Stimulated activated naive CD8-positive, alpha-beta T cell treated with anti-CD3 and anti-CD28 coated beads, Interleukin-15, amount 100 ng/mL, for 72 hours (primary cell): ENCODE results near the gene SH3GL1.

Experiments
- ATAC-seq: fragments of 150-1000 bp; cut with Tn5 transposase; 2 replicates; pipeline ENCODE4 v1.10.0; 2021; ENCODE audit warnings: mild to moderate bottlenecking, moderate library complexity
- DNase-seq, 2 donors: peaks; one replicate each; pipeline ENCODE4 v3.0.0; 2021 to 2022
- H3K27ac Mint-ChIP-seq, 2 donors: one replicate each; pipeline ENCODE4 v1.8.0; 2022; ENCODE audit warnings: mild to moderate bottlenecking in 2 of 2, mixed read lengths in 2 of 2, moderate library complexity in 2 of 2
- H3K27me3 Mint-ChIP-seq: one replicate; pipeline ENCODE4 v1.8.0; 2022; ENCODE audit warnings: mixed read lengths
- H3K4me1 Mint-ChIP-seq: one replicate; pipeline ENCODE4 v1.8.0; 2022; ENCODE audit warnings: mild to moderate bottlenecking, mixed read lengths
- H3K4me3 Mint-ChIP-seq, 2 donors: one replicate each; pipeline ENCODE4 v1.8.0; 2022; ENCODE audit warnings: mild to moderate bottlenecking in 2 of 2, mixed read lengths in 2 of 2, moderate library complexity in 1 of 2
- H3K9me3 Mint-ChIP-seq, 2 donors: one replicate each; pipeline ENCODE4 v1.8.0; 2022; ENCODE audit warnings: mixed read lengths in 2 of 2

Gene SH3GL1

GRCh38 chr19:4441994-4442818, 41.9 kb upstream of the SH3GL1 start:
- Mint-ChIP-seq H3K4me1 (peaks cover 9% of the 10 kb centered on the region), H3K27me3 (no peaks in the 10 kb centered on the region), H3K4me3 (peak overlapping the region in 1 of 2 donors; percentile 20), H3K9me3 (no peaks in the 10 kb centered on the region), H3K27ac (peak overlapping the region in 1 of 2 donors; percentile 95)
- ATAC-seq (peak; percentile 6), DNase-seq (no peak)

GRCh38 chr19:4439243-4439642, 38.9 kb upstream of the SH3GL1 start:
- Mint-ChIP-seq H3K9me3 (no peaks in the 10 kb centered on the region), H3K4me3 (no peak overlapping the region), H3K4me1 (peaks cover 9% of the 10 kb centered on the region), H3K27ac (peak overlapping the region in 1 of 2 donors; percentile 74), H3K27me3 (no peaks in the 10 kb centered on the region)
- ATAC-seq: no peak
- DNase-seq: no peak

GRCh38 chr19:4437103-4437502, 36.8 kb upstream of the SH3GL1 start:
- ATAC-seq: no peak
- Mint-ChIP-seq H3K27me3 (no peaks in the 10 kb centered on the region), H3K4me3 (no peak overlapping the region), H3K4me1 (peaks cover 3% of the 10 kb centered on the region), H3K9me3 (no peaks in the 10 kb centered on the region), H3K27ac (peak overlapping the region in 1 of 2 donors; percentile 42)
- DNase-seq: no peak

GRCh38 chr19:4436231-4436630, 35.9 kb upstream of the SH3GL1 start:
- H3K4me1 Mint-ChIP-seq: no peaks in the 10 kb centered on the region
- ATAC-seq (no peak), DNase-seq (no peak)
- H3K9me3 Mint-ChIP-seq: no peaks in the 10 kb centered on the region
- H3K27me3 Mint-ChIP-seq: no peaks in the 10 kb centered on the region
- H3K27ac Mint-ChIP-seq: peak overlapping the region in 1 of 2 donors; percentile 76
- no peak overlapping the region for H3K4me3 Mint-ChIP-seq

GRCh38 chr19:4434391-4434790, 34.0 kb upstream of the SH3GL1 start:
- no peaks in the 10 kb centered on the region for H3K4me1 Mint-ChIP-seq
- H3K9me3 Mint-ChIP-seq: no peaks in the 10 kb centered on the region
- ATAC-seq (no peak), DNase-seq (no peak)
- H3K27me3 Mint-ChIP-seq: no peaks in the 10 kb centered on the region
- no peak overlapping the region for H3K4me3 Mint-ChIP-seq
- H3K27ac Mint-ChIP-seq: peak overlapping the region in 1 of 2 donors; percentile 8

GRCh38 chr19:4432918-4433506, 32.7 kb upstream of the SH3GL1 start:
- Mint-ChIP-seq H3K27ac (no peak overlapping the region), H3K9me3 (no peaks in the 10 kb centered on the region), H3K4me3 (no peak overlapping the region), H3K4me1 (no peaks in the 10 kb centered on the region), H3K27me3 (no peaks in the 10 kb centered on the region)
- ATAC-seq (no peak), DNase-seq (no peak)

- no peak for DNase-seq
- Mint-ChIP-seq H3K9me3 (no peaks in the 10 kb centered on the region), H3K4me3 (no peak overlapping the region), H3K27me3 (no peaks in the 10 kb centered on the region), H3K4me1 (no peaks in the 10 kb centered on the region), H3K27ac (no peak overlapping the region)
- no peak for ATAC-seq
Measured at GRCh38 chr19:4431808-4432674, 31.7 kb upstream of the SH3GL1 start.

GRCh38 chr19:4431296-4431695, 30.9 kb upstream of the SH3GL1 start:
- DNase-seq (no peak), ATAC-seq (no peak)
- H3K9me3 Mint-ChIP-seq: no peaks in the 10 kb centered on the region
- no peak overlapping the region for H3K4me3 Mint-ChIP-seq
- H3K27ac Mint-ChIP-seq: no peak overlapping the region
- H3K27me3 Mint-ChIP-seq: no peaks in the 10 kb centered on the region
- no peaks in the 10 kb centered on the region for H3K4me1 Mint-ChIP-seq

- peak overlapping the region in 1 of 2 donors; percentile 66 for H3K27ac Mint-ChIP-seq
- H3K4me3 Mint-ChIP-seq: no peak overlapping the region
Measured at GRCh38 chr19:4430760-4431159, 30.4 kb upstream of the SH3GL1 start.

GRCh38 chr19:4429771-4430171, 29.4 kb upstream of the SH3GL1 start:
- H3K27ac Mint-ChIP-seq: no peak overlapping the region
- H3K4me3 Mint-ChIP-seq: no peak overlapping the region
- H3K9me3 Mint-ChIP-seq: no peaks in the 10 kb centered on the region
- H3K4me1 Mint-ChIP-seq: no peaks in the 10 kb centered on the region
- DNase-seq (no peak), ATAC-seq (no peak)
- no peaks in the 10 kb centered on the region for H3K27me3 Mint-ChIP-seq

More at GRCh38 chr19:4430760-4431159, 30.4 kb upstream of the SH3GL1 start:
- Mint-ChIP-seq H3K27me3 (no peaks in the 10 kb centered on the region), H3K9me3 (no peaks in the 10 kb centered on the region), H3K4me1 (no peaks in the 10 kb centered on the region)
- no peak for ATAC-seq
- DNase-seq: no peak

GRCh38 chr19:4429256-4429655, 28.9 kb upstream of the SH3GL1 start:
- H3K27me3 Mint-ChIP-seq: no peaks in the 10 kb centered on the region
- DNase-seq: no peak
- H3K4me1 Mint-ChIP-seq: no peaks in the 10 kb centered on the region
- peak overlapping the region in 1 of 2 donors; percentile 77 for H3K27ac Mint-ChIP-seq
- H3K9me3 Mint-ChIP-seq: no peaks in the 10 kb centered on the region
- ATAC-seq: no peak
- H3K4me3 Mint-ChIP-seq: no peak overlapping the region

- DNase-seq (no peak), ATAC-seq (no peak)
- Mint-ChIP-seq H3K9me3 (no peaks in the 10 kb centered on the region), H3K4me1 (peaks cover 5% of the 10 kb centered on the region), H3K27ac (no peak overlapping the region), H3K4me3 (no peak overlapping the region), H3K27me3 (no peaks in the 10 kb centered on the region)
Measured at GRCh38 chr19:4428326-4428975, 28.1 kb upstream of the SH3GL1 start.

- ATAC-seq (no peak), DNase-seq (no peak)
- no peaks in the 10 kb centered on the region for H3K9me3 Mint-ChIP-seq
- H3K27me3 Mint-ChIP-seq: no peaks in the 10 kb centered on the region
- H3K27ac Mint-ChIP-seq: no peak overlapping the region
- no peak overlapping the region for H3K4me3 Mint-ChIP-seq
- peaks cover 15% of the 10 kb centered on the region for H3K4me1 Mint-ChIP-seq
Measured at GRCh38 chr19:4425537-4425936, 25.2 kb upstream of the SH3GL1 start.

GRCh38 chr19:4423416-4424126, 23.2 kb upstream of the SH3GL1 start:
- Mint-ChIP-seq H3K4me3 (no peak overlapping the region), H3K27ac (no peak overlapping the region), H3K27me3 (no peaks in the 10 kb centered on the region), H3K4me1 (peaks cover 15% of the 10 kb centered on the region), H3K9me3 (no peaks in the 10 kb centered on the region)
- DNase-seq: no peak
- ATAC-seq: no peak

- H3K4me3 Mint-ChIP-seq: no peak overlapping the region
- peaks cover 5% of the 10 kb centered on the region for H3K4me1 Mint-ChIP-seq
- no peak for ATAC-seq
- no peaks in the 10 kb centered on the region for H3K27me3 Mint-ChIP-seq
- H3K27ac Mint-ChIP-seq: no peak overlapping the region
- H3K9me3 Mint-ChIP-seq: no peaks in the 10 kb centered on the region
- DNase-seq: no peak
Measured at GRCh38 chr19:4416268-4416667, 15.9 kb upstream of the SH3GL1 start.
